Gastrocnemius medialis (tissue), 4 donors: ENCODE measurements around the gene GPR62. TPM values are rescaled to one million over a fixed set of nuclear protein-coding genes. Genes with fewer than 3 reads are reported as not detected.

ENCODE experiments used
- ATAC-seq, 2 donors: fragments of 150-250 bp; one replicate each; pipeline ENCODE4 v1.9.1; 2016
- DNase-seq, 2 donors: peaks; one replicate each; pipeline ENCODE4 v3.0.0-alpha.2; 2019
- H3K27ac ChIP-seq, 4 donors: fragments of 200-600 bp; sonication (generic); 1 replicate in 1 of 4; 2 replicates in 3 of 4; pipeline ENCODE4 v1.5.1; 2016 to 2018; ENCODE audit warnings: mild to moderate bottlenecking in 2 of 4, moderate library complexity in 1 of 4
- H3K27me3 ChIP-seq, 3 donors: fragments of 200-600 bp; sonication (generic) in 2 of 3; 1 replicate in 1 of 3; 2 replicates in 2 of 3; pipeline versions ENCODE4 v1.5.1 to v1.6.0; 2016 to 2019; ENCODE audit warnings: mild to moderate bottlenecking in 1 of 3, moderate library complexity in 1 of 3
- H3K36me3 ChIP-seq, 2 donors: fragments of 200-600 bp; sonication (generic) in 1 of 2; one replicate each; pipeline ENCODE4 v1.5.1; 2017 to 2018
- H3K4me1 ChIP-seq, 2 donors: fragments of 200-600 bp; sonication (generic) in 1 of 2; one replicate each; pipeline ENCODE4 v1.5.1; 2016 to 2017; ENCODE audit warnings: mild to moderate bottlenecking in 2 of 2
- H3K4me3 ChIP-seq, 4 donors: fragments of 200-600 bp; sonication (generic) in 3 of 4; 1 replicate in 1 of 4; 2 replicates in 3 of 4; pipeline ENCODE4 v1.5.1; 2016 to 2019; ENCODE audit warnings: mild to moderate bottlenecking in 2 of 4
- H3K9me3 ChIP-seq, 3 donors: fragments of 200-600 bp; sonication (generic) in 2 of 3; 1 replicate in 1 of 3; 2 replicates in 2 of 3; pipeline ENCODE4 v1.5.1; 2016 to 2019
- POLR2A ChIP-seq, 2 donors: fragments of 450-650 bp; IDR thresholded peaks; one replicate each; pipeline ENCODE4 v1.6.1; 2017; ENCODE audit warnings: antibody characterized with exemption in 2 of 2, mild to moderate bottlenecking in 2 of 2, moderate library complexity in 2 of 2
- in situ Hi-C, 4 donors: fragments of 200-750 bp; cut with MboI; loops; one replicate each; pipeline versions ENCODE4 v1.15.0 to v1.8.0; 2017; ENCODE audit warnings: low sequenced_read_pairs in 4 of 4
- intact Hi-C: fragments of 100-400 bp; cut with DNase I; formaldehyde crosslinking; loops from one replicate; pipeline ENCODE4 v1.15.1; 2023; ENCODE audit warnings: low total_unique reads
- total RNA-seq, 4 donors: library from RNA; depleted of rRNA; stranded (reverse); fragments of >200 nt; gene quantifications; one replicate each; pipeline versions ENCODE4 v1.1.0 to v1.2.3, GENCODE V29; 2016
- TF ChIP-seq, protein P1 (sequence below), 5 experiments: fragments of 450-650 bp in 3 of 5; fragments of 200-600 bp in 2 of 5; sonication (generic) in 2 of 5; IDR thresholded peaks in 4 of 5; conservative IDR thresholded peaks in 1 of 5; 1 replicate in 4 of 5; 2 replicates in 1 of 5; pipeline ENCODE4 v1.5.1; 2016 to 2019; ENCODE audit warnings: antibody characterized with exemption in 5 of 5, mild to moderate bottlenecking in 3 of 5, moderate library complexity in 3 of 5

Gene GPR62
- total RNA-seq, 4 donors from 2014 or later, result 0.18 to 2.5 (median 0.37) TPM

DNA sequence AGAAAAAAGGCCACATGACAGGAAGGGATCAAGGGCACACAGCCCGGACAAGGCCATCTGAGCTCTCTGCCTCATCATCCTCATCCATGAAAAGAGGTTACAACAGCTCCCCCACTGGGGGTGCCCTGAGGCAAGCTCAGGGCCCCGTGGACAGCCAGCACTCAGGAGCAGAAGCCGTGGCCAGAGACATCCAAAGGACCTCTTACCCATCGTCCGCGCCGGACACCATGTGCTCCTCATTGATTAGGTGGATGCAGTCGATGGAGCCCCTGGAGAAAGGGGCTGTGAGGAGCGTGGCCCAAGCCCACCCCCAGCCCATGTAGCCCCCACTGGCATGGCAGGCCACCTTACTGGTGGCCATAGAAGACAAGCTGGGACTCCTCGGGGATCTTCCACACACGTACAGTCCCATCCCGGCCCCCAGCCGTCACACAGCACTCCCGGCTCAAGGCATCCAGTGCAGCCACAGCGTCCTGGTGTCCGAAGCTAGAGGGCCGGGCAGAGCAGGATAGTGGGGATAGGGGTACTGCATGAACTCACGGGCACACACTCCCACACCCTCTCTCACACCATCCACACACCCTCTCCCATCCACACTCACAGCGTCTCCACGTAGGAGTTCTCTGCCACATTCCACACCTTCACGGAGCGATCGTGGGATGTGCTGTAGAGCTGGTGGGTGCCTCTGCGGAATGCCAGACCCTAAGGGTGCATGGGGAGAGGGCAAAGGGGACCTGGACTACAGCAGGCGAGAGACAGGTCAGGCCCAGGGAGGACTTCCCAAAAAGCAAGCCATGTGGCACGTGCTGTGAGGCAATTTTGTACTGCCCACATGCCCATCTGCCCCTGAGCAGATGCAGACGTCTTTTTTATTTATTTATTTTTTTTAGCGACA, 19.9 kb upstream of the GPR62 start:
- no peak for TF ChIP-seq POLR2A (IDR thresholded peaks at IDR 0.05)
- TF ChIP-seq, protein P1, sequence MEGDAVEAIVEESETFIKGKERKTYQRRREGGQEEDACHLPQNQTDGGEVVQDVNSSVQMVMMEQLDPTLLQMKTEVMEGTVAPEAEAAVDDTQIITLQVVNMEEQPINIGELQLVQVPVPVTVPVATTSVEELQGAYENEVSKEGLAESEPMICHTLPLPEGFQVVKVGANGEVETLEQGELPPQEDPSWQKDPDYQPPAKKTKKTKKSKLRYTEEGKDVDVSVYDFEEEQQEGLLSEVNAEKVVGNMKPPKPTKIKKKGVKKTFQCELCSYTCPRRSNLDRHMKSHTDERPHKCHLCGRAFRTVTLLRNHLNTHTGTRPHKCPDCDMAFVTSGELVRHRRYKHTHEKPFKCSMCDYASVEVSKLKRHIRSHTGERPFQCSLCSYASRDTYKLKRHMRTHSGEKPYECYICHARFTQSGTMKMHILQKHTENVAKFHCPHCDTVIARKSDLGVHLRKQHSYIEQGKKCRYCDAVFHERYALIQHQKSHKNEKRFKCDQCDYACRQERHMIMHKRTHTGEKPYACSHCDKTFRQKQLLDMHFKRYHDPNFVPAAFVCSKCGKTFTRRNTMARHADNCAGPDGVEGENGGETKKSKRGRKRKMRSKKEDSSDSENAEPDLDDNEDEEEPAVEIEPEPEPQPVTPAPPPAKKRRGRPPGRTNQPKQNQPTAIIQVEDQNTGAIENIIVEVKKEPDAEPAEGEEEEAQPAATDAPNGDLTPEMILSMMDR (IDR thresholded peaks at IDR 0.05 in 4 of 5, conservative IDR thresholded peaks at IDR 0.05 in 1 of 5), result no peak
- in situ Hi-C loops (no loop called here), intact Hi-C loops (no loop called here)
- no peak for DNase-seq
- Histone ChIP-seq H3K27ac (no peak overlapping the region), H3K36me3 (peaks cover 0 to 71% of the 10 kb centered on the region in 2 donors), H3K4me1 (peaks cover under 1 to 4% of the 10 kb centered on the region in 2 donors), H3K4me3 (no peak overlapping the region), H3K27me3 (no peaks in the 10 kb centered on the region), H3K9me3 (no peaks in the 10 kb centered on the region)
- ATAC-seq, result no peak

DNA sequence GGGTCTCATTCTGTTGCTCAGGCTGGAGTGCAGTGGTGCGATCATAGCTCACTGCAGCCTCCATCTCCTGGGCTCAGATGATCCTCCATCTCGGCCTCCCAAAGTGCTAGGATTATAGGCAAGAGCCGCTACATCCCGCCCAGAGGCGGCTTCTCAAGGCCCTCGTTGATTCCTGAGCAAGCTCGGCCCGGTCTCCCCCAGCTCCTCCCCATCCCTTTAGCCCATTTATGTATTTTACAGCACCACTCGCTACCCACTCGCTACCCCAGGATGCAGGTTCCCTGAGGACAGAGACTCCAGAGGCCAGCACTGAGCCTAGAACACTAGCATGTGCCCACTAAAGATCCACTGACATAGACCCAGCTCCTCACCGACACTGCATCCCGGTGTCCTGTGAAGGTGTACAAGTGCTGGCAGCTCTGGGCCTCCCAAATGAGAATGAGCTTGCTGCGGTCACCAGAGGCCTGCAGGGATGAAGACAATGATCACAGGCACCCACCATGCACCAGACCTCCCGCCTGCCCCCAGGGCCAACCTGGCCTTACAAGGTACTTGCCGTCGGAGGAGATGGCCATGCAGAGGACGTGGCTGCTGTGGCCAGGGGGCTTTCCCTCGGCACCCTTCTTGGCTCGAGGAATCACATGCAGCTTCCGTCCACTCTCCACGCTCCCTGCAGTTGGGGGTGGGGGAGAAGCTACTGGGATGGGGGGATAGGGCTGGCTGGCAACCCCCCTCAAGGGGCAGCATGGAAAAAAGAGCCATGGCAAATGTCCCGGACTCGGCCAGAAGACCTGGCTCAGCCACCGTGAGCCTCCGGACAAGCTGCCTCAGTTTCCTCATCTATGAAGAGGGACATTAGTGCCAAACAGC, 19.1 kb upstream of the GPR62 start:
- Histone ChIP-seq H3K36me3 (peaks cover 0 to 71% of the 10 kb centered on the region in 2 donors), H3K4me3 (no peak overlapping the region), H3K27ac (no peak overlapping the region), H3K4me1 (peaks cover 10 to 13% of the 10 kb centered on the region in 2 donors), H3K9me3 (no peaks in the 10 kb centered on the region), H3K27me3 (no peaks in the 10 kb centered on the region)
- no peak for TF ChIP-seq POLR2A (IDR thresholded peaks at IDR 0.05)
- TF ChIP-seq, protein P1 (IDR thresholded peaks at IDR 0.05 in 4 of 5, conservative IDR thresholded peaks at IDR 0.05 in 1 of 5), result no peak
- DNase-seq (no peak), ATAC-seq (no peak)
- in situ Hi-C loops, result no loop called here
- intact Hi-C loops, result no loop called here

DNA sequence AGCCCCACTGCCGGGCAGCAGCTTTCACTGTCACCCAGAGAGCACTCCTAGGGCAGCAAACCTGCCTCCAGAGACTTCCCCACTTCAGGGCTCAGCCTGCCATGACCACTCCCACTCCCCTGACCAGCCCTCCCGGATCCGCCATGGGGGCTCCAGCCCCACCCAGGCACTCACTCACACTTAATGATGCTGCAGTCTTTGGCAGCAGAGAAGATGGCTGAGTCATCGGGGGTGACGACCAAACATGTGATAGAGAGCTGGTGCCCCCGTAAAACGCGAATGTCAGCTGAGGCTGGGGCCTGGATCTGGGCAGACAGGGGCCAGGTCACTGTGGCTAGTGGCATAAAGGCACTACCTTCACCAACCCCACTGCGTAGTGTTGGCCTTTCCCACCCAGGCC, 18.2 kb upstream of the GPR62 start:
- Histone ChIP-seq H3K4me1 (peaks cover 13 to 17% of the 10 kb centered on the region in 2 donors), H3K36me3 (peaks cover 0 to 71% of the 10 kb centered on the region in 2 donors), H3K4me3 (no peak overlapping the region), H3K27ac (no peak overlapping the region), H3K9me3 (no peaks in the 10 kb centered on the region), H3K27me3 (no peaks in the 10 kb centered on the region)
- ATAC-seq (no peak), DNase-seq (no peak)
- in situ Hi-C loops (no loop called here), intact Hi-C loops (no loop called here)
- no peak for TF ChIP-seq POLR2A (IDR thresholded peaks at IDR 0.05)
- TF ChIP-seq, protein P1 (IDR thresholded peaks at IDR 0.05 in 4 of 5, conservative IDR thresholded peaks at IDR 0.05 in 1 of 5), result no peak

DNA sequence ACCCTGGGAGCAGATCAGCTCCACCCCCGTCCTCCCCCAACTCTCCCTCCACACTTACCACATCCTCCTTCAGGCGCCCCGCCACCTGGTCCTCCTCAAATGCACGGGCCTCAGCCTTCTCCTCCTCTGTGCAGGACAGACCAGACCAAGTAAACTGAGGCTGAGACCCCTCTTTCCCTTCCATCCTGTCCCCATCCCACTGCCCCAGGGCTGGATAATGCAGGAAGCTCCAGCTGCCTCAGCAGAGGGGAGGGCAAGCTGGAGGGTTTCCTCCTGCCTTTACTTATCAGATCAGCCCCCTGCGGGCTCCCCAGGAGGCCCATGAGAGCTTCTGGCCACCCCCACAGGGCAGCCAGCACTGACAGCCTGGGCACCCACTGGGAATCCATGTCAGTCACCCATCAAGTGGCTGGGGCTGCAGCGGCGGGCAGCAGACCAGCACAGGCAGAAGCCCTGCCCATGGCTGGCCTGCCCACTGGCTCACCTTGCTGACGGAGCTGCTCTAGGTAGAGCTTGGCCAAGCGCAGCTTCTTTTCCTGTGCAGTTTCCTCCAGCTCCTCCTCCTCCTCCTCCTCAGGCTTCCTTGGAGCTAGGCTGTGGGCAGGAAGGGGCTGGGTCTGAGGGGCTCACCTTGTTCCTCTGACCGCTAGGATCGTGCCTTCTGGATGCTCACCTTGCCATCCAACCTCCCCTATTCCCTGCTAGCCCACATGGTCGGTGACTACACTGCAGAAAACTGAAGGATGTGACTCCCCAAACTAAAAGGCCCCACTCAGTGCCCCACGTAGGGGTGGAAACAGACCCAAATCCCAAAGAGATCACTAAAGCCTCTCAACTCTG, 17.4 kb upstream of the GPR62 start:
- no peaks in the 10 kb centered on the region for H3K27me3 ChIP-seq
- peaks cover 0 to 67% of the 10 kb centered on the region in 2 donors for H3K36me3 ChIP-seq
- no peak overlapping the region for H3K4me3 ChIP-seq

More for the DNA sequence above, 17.4 kb upstream of the GPR62 start:
- Histone ChIP-seq H3K4me1 (peaks cover 18 to 24% of the 10 kb centered on the region in 2 donors), H3K27ac (no peak overlapping the region), H3K9me3 (no peaks in the 10 kb centered on the region)
- intact Hi-C loops (no loop called here), in situ Hi-C loops (no loop called here)
- TF ChIP-seq POLR2A (IDR thresholded peaks at IDR 0.05), result no peak
- TF ChIP-seq, protein P1 (IDR thresholded peaks at IDR 0.05 in 4 of 5, conservative IDR thresholded peaks at IDR 0.05 in 1 of 5), result no peak
- DNase-seq (no peak), ATAC-seq (no peak)
